Liver (tissue), 9 donors: ENCODE data around the gene IFITM10. TPM values are rescaled to one million over a fixed set of nuclear protein-coding genes. Genes with fewer than 3 reads are reported as not detected.

Experiments used
- DNase-seq: peaks from one replicate; pipeline ENCODE4 v3.0.0-alpha.2; 2017; ENCODE audit warnings: low spot score
- H3K27ac ChIP-seq, 2 donors: one replicate each; pipeline ENCODE4 v1.7.0; 2013; ENCODE audit warnings: inconsistent platforms in 2 of 2, low read length in 2 of 2, control low read depth in 1 of 2, low read depth in 1 of 2, mild to moderate bottlenecking in 1 of 2
- H3K27me3 ChIP-seq, 4 donors: one replicate each; pipeline versions ENCODE4 v1.6.1 to v1.7.0; 2013; ENCODE audit warnings: low read length in 3 of 4, inconsistent platforms in 1 of 4, mild to moderate bottlenecking in 1 of 4, moderate library complexity in 1 of 4; ENCODE audit not compliant: control insufficient read depth in 4 of 4, insufficient read depth in 4 of 4
- H3K36me3 ChIP-seq, 4 donors: one replicate each; pipeline versions ENCODE4 v1.6.1 to v1.7.0; 2013; ENCODE audit warnings: low read length in 3 of 4, mild to moderate bottlenecking in 3 of 4, low read depth in 1 of 4, moderate library complexity in 1 of 4; ENCODE audit not compliant: control insufficient read depth in 4 of 4, insufficient read depth in 3 of 4
- H3K4me1 ChIP-seq, 4 donors: one replicate each; pipeline versions ENCODE4 v1.6.1 to v1.7.0; 2013; ENCODE audit warnings: low read length in 3 of 4, mild to moderate bottlenecking in 3 of 4, moderate library complexity in 1 of 4; ENCODE audit not compliant: control insufficient read depth in 4 of 4, insufficient read depth in 4 of 4
- H3K4me3 ChIP-seq, 3 donors: one replicate each; pipeline versions ENCODE4 v1.6.1 to v1.7.0; 2013; ENCODE audit warnings: low read length in 3 of 3, control low read depth in 1 of 3, low read depth in 1 of 3, mild to moderate bottlenecking in 1 of 3
- H3K9ac ChIP-seq, 2 donors: one replicate each; pipeline ENCODE4 v1.7.0; 2013; ENCODE audit warnings: low read length in 2 of 2, mild to moderate bottlenecking in 2 of 2, moderate library complexity in 2 of 2, control low read depth in 1 of 2, low read depth in 1 of 2
- H3K9me3 ChIP-seq, 4 donors: one replicate each; pipeline versions ENCODE4 v1.6.1 to v1.7.0; 2013; ENCODE audit warnings: low read length in 3 of 4; ENCODE audit not compliant: control insufficient read depth in 4 of 4
- CTCF ChIP-seq: fragments of 150-350 bp; IDR thresholded peaks from 2 replicates; pipeline ENCODE4 v1.5.1; 2017; ENCODE audit warnings: improper control_type of control experiment, low read depth, low read length; ENCODE audit not compliant: missing input control
- EGR1 ChIP-seq, 2 donors: IDR thresholded peaks; 2 replicates each; pipeline ENCODE4 v1.6.1; 2016 to 2018; ENCODE audit warnings: antibody characterized with exemption in 2 of 2, low read depth in 2 of 2
- FOXA1 ChIP-seq: IDR thresholded peaks from 2 replicates; pipeline ENCODE4 v1.6.1; 2016; ENCODE audit warnings: antibody characterized with exemption
- FOXA2 ChIP-seq: IDR thresholded peaks from 2 replicates; pipeline ENCODE4 v1.6.1; 2016; ENCODE audit warnings: antibody characterized with exemption
- HNF4G ChIP-seq: IDR thresholded peaks from 2 replicates; pipeline ENCODE4 v1.6.1; 2016; ENCODE audit warnings: antibody characterized with exemption
- JUND ChIP-seq, 2 donors: IDR thresholded peaks; 2 replicates each; pipeline ENCODE4 v1.6.1; 2016; ENCODE audit warnings: antibody characterized with exemption in 2 of 2
- NR2F2 ChIP-seq: IDR thresholded peaks from 2 replicates; pipeline ENCODE4 v1.6.1; 2016; ENCODE audit warnings: antibody characterized with exemption
- TAF1 ChIP-seq: conservative IDR thresholded peaks from 2 replicates; pipeline ENCODE4 v1.6.1; 2016; ENCODE audit warnings: antibody characterized with exemption, mild to moderate bottlenecking
- YY1 ChIP-seq: IDR thresholded peaks from 2 replicates; pipeline ENCODE4 v1.6.1; 2016; ENCODE audit warnings: antibody characterized with exemption, mild to moderate bottlenecking
- WGBS: extraction: QIAGEN DNeasy Blood & Tissue Kit; methylation state at CpG from one replicate; pipeline ENCODE4 v1.1.7; 2013; 5-methylcytosine and 5-hydroxymethylcytosine counted together
- polyA plus RNA-seq, 2 donors: library from polyadenylated mRNA; stranded (reverse) in 1 of 2; unstranded in 1 of 2; fragments of 200-250 nt in 1 of 2; fragments of >200 nt in 1 of 2; fragmentation: Nextera tagmentation in 1 of 2; extraction: Ambion mirVana in 1 of 2; gene quantifications; one replicate each; pipeline versions ENCODE4 v1.2.1 to v1.2.3, GENCODE V29; 2013 to 2015
- total RNA-seq, 2 donors: library from RNA; depleted of rRNA; stranded (reverse); fragments of >200 nt; gene quantifications; one replicate each; pipeline ENCODE4 v1.2.3, GENCODE V29; 2014
- TF ChIP-seq, protein P1 (sequence below): IDR thresholded peaks from 2 replicates; pipeline ENCODE4 v1.6.1; 2016; ENCODE audit warnings: antibody characterized with exemption, mild to moderate bottlenecking
- TF ChIP-seq, protein P2 (sequence below): IDR thresholded peaks from 2 replicates; pipeline ENCODE4 v1.6.1; 2016; ENCODE audit warnings: antibody characterized with exemption
- donor health status: healthy.
- donor health status: healthy.
- donor health status: healthy.
- donor health status: healthy.
- donor health status: healthy.

The IFITM10 gene
- total and polyA plus RNA-seq, 4 donors: 0.14 to 8.5 (median 1.8) TPM

DNA sequence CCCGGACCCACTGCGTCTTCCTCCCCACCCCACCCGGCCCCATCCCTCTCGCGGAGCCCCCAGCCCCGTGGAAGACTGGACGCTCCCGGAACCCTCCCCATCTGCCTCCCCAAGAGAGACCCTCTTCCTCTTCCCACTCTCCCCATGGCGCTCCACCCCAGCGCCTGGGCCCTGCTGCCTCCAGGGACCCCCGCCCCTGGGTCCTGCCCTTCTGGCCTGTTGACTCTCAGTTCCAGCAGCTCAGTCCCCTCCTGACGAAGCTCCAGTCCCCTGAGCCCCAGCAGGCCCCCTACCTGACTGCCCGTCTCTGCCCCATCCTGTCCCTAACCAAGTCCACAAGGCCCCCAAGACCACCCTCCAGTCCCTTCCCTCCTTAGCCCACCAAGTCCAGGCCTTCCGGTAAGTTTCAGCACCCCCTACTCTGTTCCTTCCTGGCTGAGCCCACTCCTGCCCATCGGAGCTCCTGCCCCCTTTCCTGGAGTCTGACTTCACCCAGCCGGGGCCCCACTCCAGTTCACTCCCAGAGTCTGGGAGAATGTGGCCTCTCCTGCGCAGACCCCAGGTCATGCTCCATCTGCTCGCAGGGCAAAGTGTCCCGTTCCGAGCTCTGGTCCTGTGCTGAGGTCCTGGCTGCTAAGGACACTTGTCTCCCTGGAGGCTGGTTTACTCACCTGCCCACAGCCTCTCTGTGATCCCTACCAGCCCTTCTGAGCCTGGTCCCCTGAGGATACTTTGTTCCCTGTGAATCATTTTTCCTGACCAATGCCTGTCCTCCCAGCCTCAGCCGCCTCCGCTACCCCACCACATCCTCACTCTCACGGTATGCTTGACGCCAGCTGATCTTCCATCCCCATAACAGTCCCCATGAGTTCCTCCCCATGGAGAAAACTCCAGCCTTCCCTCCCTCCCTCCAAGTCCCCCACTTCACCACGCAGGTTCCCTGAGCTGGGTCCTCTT is 722 bp downstream of the IFITM10 start:
- no peaks in the 10 kb centered on the region for H3K27me3 ChIP-seq
- 24% methylated on average over 25 of the region's 25 CpGs for WGBS
- H3K36me3 ChIP-seq: peaks cover 0 to 13% (median 11%) of the 10 kb centered on the region in 4 donors
- no peaks in the 10 kb centered on the region for H3K9me3 ChIP-seq
- TF ChIP-seq EGR1 (IDR thresholded peaks at IDR 0.05; ENCODE audit: low read depth in 2 of 2) (no peak), NR2F2 (no peak), TAF1 (no peak), YY1 (no peak)
- peaks cover 0 to 31% (median 12%) of the 10 kb centered on the region in 4 donors for H3K4me1 ChIP-seq
- H3K9ac ChIP-seq: no peak overlapping the region
- DNase-seq: no peak
- H3K4me3 ChIP-seq: peak overlapping the region; percentile 18 to 44 (median 29)
- H3K27ac ChIP-seq: peak overlapping the region; percentile 57 to 71

- TF ChIP-seq YY1 (no peak), CTCF (no peak), JUND (IDR thresholded peaks at IDR 0.05) (no peak), FOXA2 (no peak), FOXA1 (no peak), TAF1 (no peak), NR2F2 (no peak), HNF4G (no peak)
- TF ChIP-seq, protein P1, sequence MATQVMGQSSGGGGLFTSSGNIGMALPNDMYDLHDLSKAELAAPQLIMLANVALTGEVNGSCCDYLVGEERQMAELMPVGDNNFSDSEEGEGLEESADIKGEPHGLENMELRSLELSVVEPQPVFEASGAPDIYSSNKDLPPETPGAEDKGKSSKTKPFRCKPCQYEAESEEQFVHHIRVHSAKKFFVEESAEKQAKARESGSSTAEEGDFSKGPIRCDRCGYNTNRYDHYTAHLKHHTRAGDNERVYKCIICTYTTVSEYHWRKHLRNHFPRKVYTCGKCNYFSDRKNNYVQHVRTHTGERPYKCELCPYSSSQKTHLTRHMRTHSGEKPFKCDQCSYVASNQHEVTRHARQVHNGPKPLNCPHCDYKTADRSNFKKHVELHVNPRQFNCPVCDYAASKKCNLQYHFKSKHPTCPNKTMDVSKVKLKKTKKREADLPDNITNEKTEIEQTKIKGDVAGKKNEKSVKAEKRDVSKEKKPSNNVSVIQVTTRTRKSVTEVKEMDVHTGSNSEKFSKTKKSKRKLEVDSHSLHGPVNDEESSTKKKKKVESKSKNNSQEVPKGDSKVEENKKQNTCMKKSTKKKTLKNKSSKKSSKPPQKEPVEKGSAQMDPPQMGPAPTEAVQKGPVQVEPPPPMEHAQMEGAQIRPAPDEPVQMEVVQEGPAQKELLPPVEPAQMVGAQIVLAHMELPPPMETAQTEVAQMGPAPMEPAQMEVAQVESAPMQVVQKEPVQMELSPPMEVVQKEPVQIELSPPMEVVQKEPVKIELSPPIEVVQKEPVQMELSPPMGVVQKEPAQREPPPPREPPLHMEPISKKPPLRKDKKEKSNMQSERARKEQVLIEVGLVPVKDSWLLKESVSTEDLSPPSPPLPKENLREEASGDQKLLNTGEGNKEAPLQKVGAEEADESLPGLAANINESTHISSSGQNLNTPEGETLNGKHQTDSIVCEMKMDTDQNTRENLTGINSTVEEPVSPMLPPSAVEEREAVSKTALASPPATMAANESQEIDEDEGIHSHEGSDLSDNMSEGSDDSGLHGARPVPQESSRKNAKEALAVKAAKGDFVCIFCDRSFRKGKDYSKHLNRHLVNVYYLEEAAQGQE: no peak
- TF ChIP-seq, protein P2, sequence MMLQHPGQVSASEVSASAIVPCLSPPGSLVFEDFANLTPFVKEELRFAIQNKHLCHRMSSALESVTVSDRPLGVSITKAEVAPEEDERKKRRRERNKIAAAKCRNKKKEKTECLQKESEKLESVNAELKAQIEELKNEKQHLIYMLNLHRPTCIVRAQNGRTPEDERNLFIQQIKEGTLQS: no peak
- Histone ChIP-seq H3K4me3 (peak overlapping the region in 2 of 3 donors; percentile 12 to 44), H3K9ac (no peak overlapping the region), H3K27me3 (no peaks in the 10 kb centered on the region), H3K9me3 (no peaks in the 10 kb centered on the region), H3K27ac (peak overlapping the region; percentile 57 to 71), H3K4me1 (peaks cover 0 to 32% (median 13%) of the 10 kb centered on the region in 4 donors), H3K36me3 (peaks cover 0 to 11% (median 7%) of the 10 kb centered on the region in 4 donors)
- 4% methylated on average over 84 of the region's 84 CpGs for WGBS
- no peak for DNase-seq
Observed at GRCh38 chr11:1748636-1749394, 1.6 kb downstream of the IFITM10 start.
